Left kidney (tissue), 2 donors: Measurements from ENCODE around the gene NECAP2. TPM values are rescaled to one million over a fixed set of nuclear protein-coding genes. Genes with fewer than 3 reads are reported as not detected.
"Not testable (repeated sequence)": the region's sequence is repeated elsewhere in the genome, so short reads cannot be mapped to it uniquely, and the experiment has no call there.

Experiments
- DNase-seq: peaks from one replicate; pipeline ENCODE4 v3.0.0-alpha.2; 2013
- polyA plus RNA-seq: library from polyadenylated mRNA; unstranded; fragments of 120-200 nt; gene quantifications from one replicate; pipeline ENCODE4 v1.2.1, GENCODE V29; 2013; ENCODE audit not compliant: insufficient read length

The NECAP2 gene
- polyA plus RNA-seq, 1 donor, result 65.7 TPM

GRCh38 chr1:16456151-16456550, 15.6 kb downstream of the NECAP2 start:
- not testable (repeated sequence) for DNase-seq

- no peak for DNase-seq
Measured at GRCh38 chr1:16458831-16459230, 18.3 kb downstream of the NECAP2 start.

- DNase-seq, result no peak
Measured at GRCh38 chr1:16459352-16459925, 18.9 kb downstream of the NECAP2 start.

GRCh38 chr1:16461681-16462080, 21.2 kb downstream of the NECAP2 start:
- no peak for DNase-seq

- DNase-seq, result no peak
Measured at GRCh38 chr1:16462773-16463330, 22.3 kb downstream of the NECAP2 start.

GRCh38 chr1:16464917-16465625, 24.5 kb downstream of the NECAP2 start:
- no peak for DNase-seq

- DNase-seq, result no peak
Measured at GRCh38 chr1:16468558-16468957, 28.0 kb downstream of the NECAP2 start.

GRCh38 chr1:16474166-16474800, 33.8 kb downstream of the NECAP2 start:
- peak; percentile 13 for DNase-seq

GRCh38 chr1:16474891-16475290, 34.4 kb downstream of the NECAP2 start:
- not testable (repeated sequence) for DNase-seq

GRCh38 chr1:16475771-16476770, 35.5 kb downstream of the NECAP2 start:
- not testable (repeated sequence) for DNase-seq

- no peak for DNase-seq
Measured at GRCh38 chr1:16478091-16478490, 37.6 kb downstream of the NECAP2 start.

GRCh38 chr1:16483146-16483545, 42.6 kb downstream of the NECAP2 start:
- DNase-seq, result not testable (repeated sequence)

- not testable (repeated sequence) for DNase-seq
Measured at GRCh38 chr1:16483639-16484500, 43.3 kb downstream of the NECAP2 start.

GRCh38 chr1:16484501-16484835, 43.9 kb downstream of the NECAP2 start:
- DNase-seq, result no peak

GRCh38 chr1:16484931-16485330, 44.4 kb downstream of the NECAP2 start:
- DNase-seq, result no peak

- DNase-seq, result not testable (repeated sequence)
Measured at GRCh38 chr1:16486316-16486715, 45.8 kb downstream of the NECAP2 start.

- DNase-seq, result not testable (repeated sequence)
Measured at GRCh38 chr1:16487011-16487410, 46.5 kb downstream of the NECAP2 start.

GRCh38 chr1:16489195-16489880, 48.8 kb downstream of the NECAP2 start:
- not testable (repeated sequence) for DNase-seq

GRCh38 chr1:16491056-16491675, 50.6 kb downstream of the NECAP2 start:
- DNase-seq, result no peak

GRCh38 chr1:16492937-16493336, 52.4 kb downstream of the NECAP2 start:
- DNase-seq, result not testable (repeated sequence)
